Upper lobe of left lung (tissue), 6 donors: ENCODE results near the gene ASCC3. TPM values are rescaled to one million over a fixed set of nuclear protein-coding genes. Genes with fewer than 3 reads are reported as not detected.
A peak's percentile ranks its signal among the peaks of the same experiment; 100 is the strongest.

Experiments used
- ATAC-seq, 2 donors: fragments of 200-7000 bp; cut with Tn5 transposase; one replicate each; pipeline ENCODE4 v1.9.1; 2022; ENCODE audit warnings: mild to moderate bottlenecking in 2 of 2, moderate library complexity in 2 of 2; ENCODE audit not compliant: low FRiP score in 2 of 2
- DNase-seq, 2 donors: peaks; one replicate each; pipeline ENCODE4 v3.0.0-alpha.2; 2019 to 2020
- H3K27ac ChIP-seq, 4 donors: fragments of 200-600 bp; sonication (generic); one replicate each; pipeline ENCODE4 v1.5.1; 2016 to 2019
- H3K27me3 ChIP-seq, 4 donors: fragments of 200-600 bp; sonication (generic); one replicate each; pipeline ENCODE4 v1.5.1; 2017 to 2019
- H3K36me3 ChIP-seq, 4 donors: fragments of 200-600 bp; sonication (generic); one replicate each; pipeline ENCODE4 v1.5.1; 2016 to 2019
- H3K4me1 ChIP-seq, 4 donors: fragments of 200-600 bp; sonication (generic); one replicate each; pipeline ENCODE4 v1.5.1; 2018 to 2019
- H3K4me3 ChIP-seq, 4 donors: fragments of 200-600 bp; sonication (generic); one replicate each; pipeline ENCODE4 v1.5.1; 2017 to 2019; ENCODE audit warnings: mild to moderate bottlenecking in 2 of 4, moderate library complexity in 1 of 4
- H3K9me3 ChIP-seq, 4 donors: fragments of 200-600 bp; sonication (generic); one replicate each; pipeline ENCODE4 v1.5.1; 2018 to 2019
- EP300 ChIP-seq, 4 donors: sonication (generic); formaldehyde crosslinking; IDR thresholded peaks; one replicate each; pipeline ENCODE4 v1.5.1; 2017; ENCODE audit warnings: antibody characterized with exemption in 4 of 4, control low read depth in 2 of 4
- POLR2A ChIP-seq, 4 donors: fragments of 450-650 bp; IDR thresholded peaks; one replicate each; pipeline ENCODE4 v1.5.1; 2016 to 2017; ENCODE audit warnings: antibody characterized with exemption in 4 of 4, mild to moderate bottlenecking in 2 of 4
- POLR2AphosphoS5 ChIP-seq, 2 donors: sonication (generic); formaldehyde crosslinking; IDR thresholded peaks; one replicate each; pipeline ENCODE4 v1.5.1; 2017; ENCODE audit warnings: antibody characterized with exemption in 2 of 2
- WGBS, 2 donors: methylation state at CpG; one replicate each; pipeline ENCODE4 v1.1.5; 2017 to 2018; 5-methylcytosine and 5-hydroxymethylcytosine counted together
- total RNA-seq, 6 donors: library from RNA; depleted of rRNA in 4 of 6; stranded (reverse); fragments of >200 nt in 4 of 6; gene quantifications; one replicate each; pipeline versions ENCODE4 v1.1.0 to v1.2.1, GENCODE V29; 2016 to 2021
- TF ChIP-seq, protein P1 (sequence below), 6 experiments: fragments of 450-650 bp in 4 of 6; fragments of 200-600 bp in 2 of 6; sonication (generic) in 2 of 6; IDR thresholded peaks; one replicate each; pipeline ENCODE4 v1.5.1; 2016 to 2019; ENCODE audit warnings: antibody characterized with exemption in 6 of 6
- donor health status: DM: no; HTN: no; CAD: no; lungs with moderate emphysema.
- donor health status: DM: no; HTN: yes; CAD: no; lungs with severe emphysema.

Gene ASCC3
- total RNA-seq, 6 donors from 2014 or later = 18.4 to 52.2 (median 33.9) TPM

DNA sequence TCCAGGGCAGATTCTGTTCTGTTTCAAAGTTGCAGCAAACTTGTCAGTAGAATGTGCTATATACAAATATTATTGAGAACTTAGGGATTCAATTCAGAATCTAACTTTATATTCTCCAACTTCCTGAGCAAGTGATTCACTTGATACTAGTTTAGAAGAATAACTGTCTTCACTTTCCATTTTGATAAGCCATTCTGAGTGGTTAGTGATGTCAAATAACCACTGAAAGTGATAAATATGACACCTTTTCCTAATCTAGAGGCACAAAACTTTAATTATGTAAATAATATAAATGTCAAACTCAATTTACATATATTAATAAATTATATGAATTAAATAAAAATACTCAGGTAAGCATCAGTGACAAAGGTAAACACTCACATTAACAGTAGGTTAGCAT is 395.9 kb downstream of the ASCC3 start:
- Histone ChIP-seq H3K27me3 (no peaks in the 10 kb centered on the region), H3K4me3 (no peak overlapping the region), H3K9me3 (no peaks in the 10 kb centered on the region), H3K4me1 (no peaks in the 10 kb centered on the region), H3K27ac (no peak overlapping the region), H3K36me3 (no peaks in the 10 kb centered on the region)
- no peak for TF ChIP-seq EP300 (IDR thresholded peaks at IDR 0.05)
- TF ChIP-seq POLR2A (IDR thresholded peaks at IDR 0.05) = no peak
- no peak for TF ChIP-seq POLR2AphosphoS5 (IDR thresholded peaks at IDR 0.05)
- TF ChIP-seq, protein P1, sequence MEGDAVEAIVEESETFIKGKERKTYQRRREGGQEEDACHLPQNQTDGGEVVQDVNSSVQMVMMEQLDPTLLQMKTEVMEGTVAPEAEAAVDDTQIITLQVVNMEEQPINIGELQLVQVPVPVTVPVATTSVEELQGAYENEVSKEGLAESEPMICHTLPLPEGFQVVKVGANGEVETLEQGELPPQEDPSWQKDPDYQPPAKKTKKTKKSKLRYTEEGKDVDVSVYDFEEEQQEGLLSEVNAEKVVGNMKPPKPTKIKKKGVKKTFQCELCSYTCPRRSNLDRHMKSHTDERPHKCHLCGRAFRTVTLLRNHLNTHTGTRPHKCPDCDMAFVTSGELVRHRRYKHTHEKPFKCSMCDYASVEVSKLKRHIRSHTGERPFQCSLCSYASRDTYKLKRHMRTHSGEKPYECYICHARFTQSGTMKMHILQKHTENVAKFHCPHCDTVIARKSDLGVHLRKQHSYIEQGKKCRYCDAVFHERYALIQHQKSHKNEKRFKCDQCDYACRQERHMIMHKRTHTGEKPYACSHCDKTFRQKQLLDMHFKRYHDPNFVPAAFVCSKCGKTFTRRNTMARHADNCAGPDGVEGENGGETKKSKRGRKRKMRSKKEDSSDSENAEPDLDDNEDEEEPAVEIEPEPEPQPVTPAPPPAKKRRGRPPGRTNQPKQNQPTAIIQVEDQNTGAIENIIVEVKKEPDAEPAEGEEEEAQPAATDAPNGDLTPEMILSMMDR (IDR thresholded peaks at IDR 0.05) = no peak
- ATAC-seq (no peak), DNase-seq (no peak)

DNA sequence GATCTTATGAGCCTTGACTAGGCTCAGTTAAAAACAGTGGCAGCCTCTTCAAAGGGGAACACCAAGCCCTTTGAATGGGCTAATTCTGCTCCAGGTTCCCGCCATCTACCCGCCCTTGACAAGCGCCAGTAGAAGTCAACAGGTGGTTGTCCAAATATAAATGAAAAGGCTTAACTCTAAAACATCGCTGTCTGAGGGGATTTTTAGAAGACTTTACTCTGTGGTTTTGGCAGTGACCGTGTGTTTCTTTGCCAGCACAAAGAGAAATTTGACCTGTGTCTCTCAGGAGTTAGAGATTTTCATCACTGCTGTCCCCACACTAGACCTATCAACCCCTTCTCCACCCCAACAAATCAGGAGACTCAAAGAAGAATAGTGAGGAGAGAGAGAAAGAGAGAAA is 396.7 kb downstream of the ASCC3 start:
- ATAC-seq = no peak
- H3K4me3 ChIP-seq = no peak overlapping the region
- 75 to 80% methylated on average over 5 of the region's 5 CpGs for WGBS, 2 donors

DNA sequence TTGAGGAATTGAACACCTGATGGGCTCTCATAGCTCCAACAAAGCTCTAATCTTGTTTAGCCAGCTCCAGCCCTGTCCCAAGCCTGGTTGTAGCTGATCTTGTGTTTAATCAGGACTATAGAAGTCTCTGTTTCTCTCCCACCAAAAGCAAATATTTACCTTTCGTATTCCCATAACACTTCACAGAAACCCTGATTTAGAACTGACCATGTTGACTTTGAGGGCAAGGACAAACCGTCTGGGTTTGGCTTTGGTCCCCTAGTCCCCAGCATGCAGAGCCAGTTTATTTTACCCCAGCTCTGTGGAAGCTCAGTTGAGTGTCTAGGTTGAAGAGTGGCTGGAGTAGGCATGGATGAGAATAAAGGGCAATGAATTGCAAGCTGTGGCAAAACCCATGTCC is 398.4 kb downstream of the ASCC3 start:
- 46 to 63% methylated on average over 2 of the region's 2 CpGs for WGBS, 2 donors

More for the DNA sequence above, 396.7 kb downstream of the ASCC3 start:
- Histone ChIP-seq H3K27ac (no peak overlapping the region), H3K9me3 (no peaks in the 10 kb centered on the region), H3K27me3 (no peaks in the 10 kb centered on the region), H3K36me3 (no peaks in the 10 kb centered on the region), H3K4me1 (no peaks in the 10 kb centered on the region)
- TF ChIP-seq, protein P1 (IDR thresholded peaks at IDR 0.05) = no peak
- no peak for TF ChIP-seq POLR2A (IDR thresholded peaks at IDR 0.05)
- no peak for TF ChIP-seq POLR2AphosphoS5 (IDR thresholded peaks at IDR 0.05)
- TF ChIP-seq EP300 (IDR thresholded peaks at IDR 0.05) = no peak
- DNase-seq = no peak

DNA sequence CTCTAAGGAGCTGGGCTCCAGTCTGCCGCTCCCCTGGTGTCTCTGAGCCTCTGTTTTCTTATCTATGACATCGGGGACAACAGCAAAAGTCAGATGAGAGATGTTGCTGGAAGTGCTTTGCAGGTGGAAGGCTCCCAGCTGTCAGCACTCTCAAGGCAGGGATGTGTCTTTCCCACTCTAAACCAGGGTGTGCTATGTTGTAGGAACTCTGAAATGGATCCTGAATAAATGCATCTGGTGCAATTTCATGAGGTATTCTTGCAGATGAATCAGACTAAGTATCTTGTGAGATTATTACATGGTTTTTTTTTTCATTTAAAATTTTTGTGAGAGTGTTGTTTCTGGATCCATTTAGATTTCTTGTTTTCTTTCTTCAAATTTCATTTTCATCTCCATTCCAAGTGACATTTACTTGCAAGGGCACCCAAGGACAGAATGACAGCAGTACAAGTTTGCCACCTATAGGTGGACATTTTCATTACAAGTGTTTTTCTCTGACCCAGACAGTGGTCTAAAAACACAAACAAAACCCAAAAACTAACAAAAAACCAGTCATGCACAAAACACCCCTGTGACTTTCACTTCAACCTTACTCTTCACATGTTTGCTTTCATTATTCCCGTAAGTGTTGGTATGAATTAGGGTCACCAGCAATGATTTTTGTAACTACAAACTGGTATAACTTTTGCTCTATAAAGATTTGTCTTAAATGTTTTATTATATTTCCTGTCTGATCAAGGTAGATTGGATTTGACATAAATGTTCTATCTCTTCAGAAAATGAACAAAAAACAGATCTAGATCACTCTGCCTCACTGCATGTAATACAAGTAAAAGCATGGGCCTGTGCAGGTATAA is 401.7 kb downstream of the ASCC3 start:
- H3K27ac ChIP-seq = no peak overlapping the region
- 69 to 78% methylated on average over 3 of the region's 3 CpGs for WGBS, 2 donors

More for the DNA sequence above, 398.4 kb downstream of the ASCC3 start:
- TF ChIP-seq, protein P1 (IDR thresholded peaks at IDR 0.05) = no peak
- TF ChIP-seq EP300 (IDR thresholded peaks at IDR 0.05) = no peak
- no peak for TF ChIP-seq POLR2AphosphoS5 (IDR thresholded peaks at IDR 0.05)
- TF ChIP-seq POLR2A (IDR thresholded peaks at IDR 0.05) = no peak
- Histone ChIP-seq H3K4me3 (no peak overlapping the region), H3K4me1 (no peaks in the 10 kb centered on the region), H3K27me3 (no peaks in the 10 kb centered on the region), H3K9me3 (no peaks in the 10 kb centered on the region), H3K27ac (no peak overlapping the region), H3K36me3 (no peaks in the 10 kb centered on the region)
- ATAC-seq (no peak), DNase-seq (no peak)

More for the DNA sequence above, 401.7 kb downstream of the ASCC3 start:
- ATAC-seq = peak in 1 of 2 donors; percentile 63
- DNase-seq = no peak
- no peaks in the 10 kb centered on the region for H3K27me3 ChIP-seq
- H3K36me3 ChIP-seq = no peaks in the 10 kb centered on the region
- H3K4me3 ChIP-seq = no peak overlapping the region
- TF ChIP-seq, protein P1 (IDR thresholded peaks at IDR 0.05) = peak; percentile 13 to 67 (median 48)
- no peak for TF ChIP-seq POLR2A (IDR thresholded peaks at IDR 0.05)
- no peaks in the 10 kb centered on the region for H3K4me1 ChIP-seq
- H3K9me3 ChIP-seq = no peaks in the 10 kb centered on the region
